Measurements from ENCODE around the gene NRXN3. TPM values are rescaled to one million over a fixed set of nuclear protein-coding genes. Genes with fewer than 3 reads are reported as not detected.

NRXN3 gene
- total RNA-seq, 1 donor from 2014 or later, result 20.3 TPM

DNA sequence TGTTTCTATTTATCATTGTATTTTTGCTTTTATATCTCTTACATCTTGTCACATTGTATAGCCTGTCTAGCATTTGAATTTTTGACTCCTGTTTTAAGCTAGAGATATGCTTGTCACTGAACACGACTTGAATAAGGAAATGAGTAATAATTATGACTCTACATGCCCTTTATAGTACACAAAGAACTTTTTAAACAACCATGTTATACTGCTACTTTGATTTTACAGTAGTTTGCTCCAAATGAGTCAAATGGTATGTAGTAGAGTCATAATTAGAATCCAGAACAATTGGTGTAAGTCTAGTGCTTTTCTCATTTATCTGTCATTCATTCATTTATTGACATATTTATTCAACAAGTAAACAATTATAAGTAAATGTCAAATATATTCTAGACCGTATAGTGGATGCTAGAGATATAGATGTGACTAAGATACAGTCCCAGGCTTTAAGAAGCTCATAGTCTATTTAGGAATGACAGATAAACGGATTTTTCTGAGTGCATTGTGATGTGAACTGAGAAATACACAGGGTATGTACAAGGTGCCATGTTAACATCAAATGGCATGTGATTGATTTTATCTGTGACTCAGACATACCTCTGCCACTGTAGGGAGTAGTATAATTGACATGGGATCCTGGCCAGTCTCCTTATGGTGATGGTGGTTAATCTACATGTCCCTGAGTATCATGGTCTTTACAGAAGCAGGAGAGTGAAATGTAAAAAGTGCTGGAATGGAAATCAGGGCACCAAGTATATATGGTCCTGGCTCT, 1241.4 kb downstream of the NRXN3 start:
- DNase-seq (ENCODE audit: low spot score), result no peak

DNA sequence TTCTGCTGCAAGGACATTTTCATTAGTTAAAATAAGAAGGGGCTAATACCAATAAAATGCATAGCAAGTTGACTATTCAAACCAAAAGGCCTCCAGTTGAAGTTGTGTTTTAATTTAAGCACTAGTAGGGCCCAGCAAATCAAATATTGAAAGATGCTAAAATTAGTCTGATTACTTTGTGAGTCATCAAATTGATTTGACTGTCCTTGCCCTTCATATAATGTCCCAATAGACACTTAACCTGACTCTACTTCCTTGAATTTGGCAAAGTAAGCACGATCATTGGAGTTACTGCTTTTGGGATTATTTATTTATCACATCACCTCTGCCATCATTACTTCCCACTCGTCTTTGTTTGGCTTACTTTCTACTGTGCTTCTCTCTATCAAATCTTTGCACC, 1242.6 kb downstream of the NRXN3 start:
- DNase-seq (ENCODE audit: low spot score), result no peak

DNA sequence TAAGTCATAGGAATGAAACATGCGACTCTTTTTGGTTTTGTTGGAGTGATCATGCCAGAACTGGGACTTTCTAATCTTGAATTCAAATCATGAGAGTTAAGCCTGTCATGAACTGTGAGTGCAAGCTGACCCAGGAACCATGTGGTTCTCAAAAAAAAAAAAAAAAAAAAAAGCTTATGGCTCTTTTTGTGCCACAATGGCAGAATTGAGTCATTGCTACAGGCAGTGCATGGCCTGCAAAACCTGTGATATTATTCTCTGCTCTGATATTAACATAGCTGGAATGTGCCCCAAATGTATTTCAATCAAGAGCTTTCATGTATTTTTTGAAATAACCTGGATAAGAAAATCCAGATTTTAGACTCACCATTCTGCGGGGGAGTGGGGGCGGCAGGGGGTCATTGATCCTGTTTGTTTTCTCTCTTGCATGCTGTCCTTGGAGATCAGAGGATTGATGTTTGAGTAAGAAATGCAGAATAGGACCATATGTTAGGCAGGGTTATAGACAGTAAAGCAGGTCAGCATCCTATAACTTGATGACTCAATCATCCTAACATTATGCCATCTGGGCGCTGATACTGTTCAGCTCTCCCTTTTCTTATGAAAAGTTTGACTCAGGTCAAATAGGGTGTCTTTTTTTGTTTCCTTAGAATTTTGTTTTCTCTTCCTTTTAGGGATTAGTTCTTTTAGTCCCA, 1243.7 kb downstream of the NRXN3 start:
- DNase-seq (ENCODE audit: low spot score), result no peak

DNA sequence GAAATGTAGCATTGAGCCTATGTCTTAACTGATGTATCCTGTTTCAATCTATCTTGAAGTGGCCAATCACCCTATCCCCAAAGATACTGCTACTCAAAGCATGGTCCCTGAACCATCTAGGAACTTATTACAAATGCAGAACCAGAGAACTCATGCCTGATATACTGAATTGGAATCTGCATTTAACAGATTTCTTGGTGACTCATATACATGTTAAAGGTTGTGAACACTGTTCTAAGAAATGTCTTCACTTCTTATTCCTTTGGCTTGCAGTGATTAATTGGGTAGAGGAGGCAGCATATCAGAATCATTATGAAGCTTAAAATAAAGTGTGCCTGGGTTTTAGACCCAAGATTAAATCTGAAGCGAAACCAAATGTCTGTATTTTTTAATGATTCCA, 1245.6 kb downstream of the NRXN3 start:
- no peak for DNase-seq (ENCODE audit: low spot score)

DNA sequence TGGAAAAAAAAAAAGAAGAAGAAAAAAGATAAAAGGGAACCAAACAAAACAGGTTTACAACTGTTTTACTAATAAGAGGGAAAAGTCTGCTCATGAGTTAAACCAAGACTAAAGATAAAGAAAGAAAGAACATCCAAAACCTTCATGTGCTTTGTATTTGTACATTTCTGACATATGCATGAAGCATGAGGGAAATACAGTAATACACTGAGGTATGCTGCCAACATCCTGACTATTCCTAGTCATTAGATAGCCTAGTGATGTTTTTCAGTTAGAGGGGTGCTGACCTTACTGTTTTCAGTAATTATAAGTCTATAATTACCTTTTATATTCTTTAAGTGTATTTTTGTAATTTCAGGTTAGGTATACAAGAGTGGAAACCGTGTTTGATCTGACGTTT, 1247.8 kb downstream of the NRXN3 start:
- DNase-seq (ENCODE audit: low spot score), result no peak

DNA sequence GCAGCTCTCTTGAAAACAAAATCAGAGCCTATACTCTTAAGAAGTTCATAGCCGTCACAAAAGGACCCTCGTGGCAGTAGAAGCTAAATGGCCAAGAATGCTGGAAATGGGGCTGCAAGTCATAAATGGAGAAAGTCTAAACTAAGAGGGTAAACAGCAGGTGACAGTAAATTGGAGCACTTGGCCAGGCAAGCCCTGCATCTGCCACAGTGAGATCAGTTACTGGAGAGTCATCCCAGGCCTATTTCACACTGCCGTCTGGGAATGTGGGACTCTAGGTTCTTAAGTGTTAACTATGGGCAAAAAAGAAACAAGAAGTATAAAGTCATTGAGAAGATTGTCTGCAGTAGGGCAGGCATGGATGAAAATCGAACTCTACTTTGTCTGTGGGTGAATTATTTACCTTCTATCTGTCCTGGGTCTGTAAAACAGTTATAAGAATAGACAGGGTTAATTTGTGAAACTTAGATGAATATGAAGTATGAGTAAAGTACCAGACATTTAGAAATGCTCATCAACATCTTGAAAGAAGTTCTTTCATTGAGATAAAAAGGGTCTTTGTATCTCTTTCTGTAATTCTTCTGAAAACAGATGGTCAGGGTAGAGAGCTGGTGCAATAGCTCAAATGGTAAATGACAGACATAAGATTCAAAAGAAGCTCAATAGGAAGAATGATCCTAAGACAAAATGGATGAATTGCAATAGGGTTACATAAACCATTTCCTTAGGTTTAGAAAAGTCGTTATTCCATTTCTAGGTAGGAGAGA, 1248.7 kb downstream of the NRXN3 start:
- no peak for DNase-seq (ENCODE audit: low spot score)

DNA sequence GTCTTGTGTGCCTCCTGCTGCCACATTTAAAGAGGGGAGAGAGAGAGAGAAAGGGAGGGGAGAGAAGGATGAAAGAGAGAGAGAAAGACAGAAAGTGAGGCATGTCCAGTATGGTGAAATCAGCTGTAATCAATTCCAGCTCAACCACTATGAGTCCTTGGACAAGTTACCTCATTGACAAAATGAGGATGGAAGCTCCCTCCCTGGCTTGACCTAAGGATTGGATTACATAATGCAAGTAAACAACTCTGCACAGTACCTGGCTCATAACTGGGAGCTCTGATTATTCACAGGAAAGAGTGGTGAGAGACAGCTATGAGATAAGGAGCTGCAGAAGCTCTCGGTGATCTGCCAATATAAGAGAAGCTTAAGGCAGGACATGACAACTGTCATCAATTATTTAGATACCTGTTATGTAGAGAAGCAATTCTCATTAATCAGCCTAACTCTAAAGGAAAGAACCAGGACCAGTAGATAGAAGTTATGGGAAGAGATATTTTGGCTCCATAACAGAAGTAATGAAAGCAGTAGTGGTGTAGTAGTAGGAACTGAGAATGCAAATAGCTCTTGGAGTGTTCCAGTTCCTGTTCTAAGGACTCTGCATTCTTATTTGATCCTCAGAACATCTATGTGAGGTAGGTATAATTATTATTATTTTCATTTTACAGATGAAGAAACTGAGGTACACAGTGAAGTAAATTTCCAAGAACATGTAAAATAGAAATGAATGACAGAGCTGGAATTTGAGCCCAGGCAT, 1249.6 kb downstream of the NRXN3 start:
- peak; percentile 59 for DNase-seq (ENCODE audit: low spot score)

DNA sequence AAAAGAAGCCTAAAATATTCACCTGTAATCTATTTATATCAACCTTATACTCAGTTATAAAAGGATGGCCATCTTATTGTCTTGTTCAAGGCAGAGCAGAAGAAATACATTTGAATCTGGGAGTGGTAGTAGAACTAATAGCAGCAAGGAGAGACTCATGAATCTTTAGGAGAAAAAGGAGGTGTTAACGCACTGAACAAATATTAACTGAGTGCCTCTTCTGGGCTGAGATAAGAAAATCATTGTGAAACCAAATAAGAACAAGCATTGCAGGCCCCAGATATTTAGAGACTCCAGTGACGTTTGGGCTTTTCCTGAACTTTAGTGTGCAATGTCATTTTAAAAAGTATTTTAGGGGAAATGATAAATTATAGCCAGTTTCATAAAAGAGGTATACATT, 1250.6 kb downstream of the NRXN3 start:
- no peak for DNase-seq (ENCODE audit: low spot score)

DNA sequence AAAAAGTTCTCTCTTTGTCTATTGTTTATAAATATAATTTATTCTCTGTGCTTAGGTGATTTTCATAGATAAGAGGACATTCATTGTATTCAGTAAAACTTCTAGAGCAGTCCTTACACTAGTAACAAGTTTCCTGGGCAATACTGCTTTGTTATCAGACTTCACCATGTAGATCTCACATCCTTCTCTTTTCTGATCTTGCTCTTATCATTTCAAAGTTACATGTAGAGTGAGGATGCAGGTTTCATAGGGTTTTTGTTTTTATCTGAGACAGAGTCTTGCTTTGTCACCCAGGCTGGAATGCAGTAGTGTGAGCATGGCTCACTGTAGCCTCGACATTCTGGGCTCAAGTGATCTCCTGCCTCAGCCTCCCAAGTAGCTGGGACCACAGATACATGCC, 1251.6 kb downstream of the NRXN3 start:
- no peak for DNase-seq (ENCODE audit: low spot score)

DNA sequence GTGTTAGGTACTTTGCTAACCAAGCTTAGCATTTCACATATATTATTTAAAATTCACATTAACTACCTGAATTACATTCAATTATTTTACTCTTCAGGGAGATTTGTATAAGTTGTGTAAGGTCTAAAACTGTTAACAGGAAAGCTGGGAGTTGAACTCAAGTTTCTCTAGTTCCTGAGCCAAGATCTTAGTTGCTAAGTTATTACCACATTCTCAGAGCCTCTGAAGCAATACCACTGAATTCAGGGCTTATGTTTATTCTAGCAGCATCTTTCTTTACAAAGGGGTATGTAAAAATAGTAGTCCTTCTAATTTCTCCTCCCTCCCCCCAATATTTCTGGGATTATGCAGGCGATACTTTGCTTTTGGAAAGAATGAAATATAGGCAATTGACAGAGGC, 1254.3 kb downstream of the NRXN3 start:
- no peak for DNase-seq (ENCODE audit: low spot score)

DNA sequence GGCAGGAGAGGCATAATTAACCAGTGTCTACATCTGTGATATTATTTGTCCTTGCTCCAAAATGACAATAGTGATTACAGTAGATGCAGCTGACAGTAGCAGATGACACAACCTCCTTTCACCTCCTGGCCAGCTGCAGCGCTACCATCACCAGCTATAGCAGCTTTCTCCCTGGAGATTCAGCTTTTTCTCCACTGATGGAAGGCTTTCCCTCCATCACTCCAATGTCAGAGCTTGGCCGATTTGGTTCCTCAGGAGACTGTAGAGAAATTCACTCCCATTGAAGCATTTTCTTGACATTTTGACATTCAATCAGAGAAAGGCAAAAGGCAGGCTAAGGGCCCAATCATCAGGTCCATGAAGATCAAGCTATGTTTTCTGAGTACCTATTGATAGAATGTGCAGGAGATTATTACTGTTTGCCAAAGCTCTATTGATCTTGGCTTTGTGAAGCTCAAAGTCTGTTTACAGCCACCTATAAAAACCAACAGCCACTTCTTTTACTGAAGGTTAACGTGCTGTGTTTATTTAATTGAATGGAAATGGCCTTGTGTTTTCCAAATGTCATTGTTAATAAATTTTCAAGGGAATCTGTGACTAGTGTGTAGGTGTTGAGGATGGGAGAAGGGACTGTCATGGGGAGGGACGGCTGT, 1256.1 kb downstream of the NRXN3 start:
- DNase-seq (ENCODE audit: low spot score), result no peak

DNA sequence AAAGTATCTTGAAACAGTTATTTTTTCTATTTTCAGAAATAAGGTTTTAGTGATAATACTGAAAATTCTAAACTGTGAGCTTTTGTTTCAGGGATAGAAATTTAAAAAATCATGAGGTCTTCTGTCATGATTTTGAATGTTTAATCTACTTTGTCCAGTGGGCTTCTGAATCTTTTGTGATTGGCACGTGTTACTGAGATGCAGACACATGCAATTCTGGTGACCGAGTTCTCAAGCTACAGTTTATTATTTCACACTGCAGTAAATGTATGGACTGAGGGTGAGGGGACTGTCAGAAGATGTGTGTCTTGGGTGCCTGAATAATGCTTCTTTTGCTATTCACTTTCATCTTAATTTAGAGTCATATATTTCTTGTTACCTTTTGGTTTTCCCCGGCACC, 1262.5 kb downstream of the NRXN3 start:
- DNase-seq (ENCODE audit: low spot score), result no peak

DNA sequence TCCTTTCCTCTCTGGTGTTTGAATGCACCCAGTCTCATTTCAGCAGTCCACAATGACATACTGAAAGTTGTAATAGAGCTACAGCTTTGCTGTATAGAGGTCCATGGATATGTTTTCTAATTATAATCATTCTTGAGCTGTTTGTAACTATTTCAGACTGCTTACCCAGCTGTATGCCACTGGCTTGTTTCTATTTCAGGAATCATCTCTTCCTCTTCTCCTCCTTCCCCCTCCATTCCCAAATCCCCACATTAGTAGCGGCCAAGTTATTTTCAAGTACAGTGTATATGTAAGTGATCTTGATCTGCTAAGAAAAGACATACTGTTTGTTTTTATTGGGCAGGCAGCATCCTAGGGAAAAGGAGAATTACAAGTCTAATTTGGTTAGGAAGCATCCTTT, 1266.2 kb downstream of the NRXN3 start:
- no peak for DNase-seq (ENCODE audit: low spot score)

DNA sequence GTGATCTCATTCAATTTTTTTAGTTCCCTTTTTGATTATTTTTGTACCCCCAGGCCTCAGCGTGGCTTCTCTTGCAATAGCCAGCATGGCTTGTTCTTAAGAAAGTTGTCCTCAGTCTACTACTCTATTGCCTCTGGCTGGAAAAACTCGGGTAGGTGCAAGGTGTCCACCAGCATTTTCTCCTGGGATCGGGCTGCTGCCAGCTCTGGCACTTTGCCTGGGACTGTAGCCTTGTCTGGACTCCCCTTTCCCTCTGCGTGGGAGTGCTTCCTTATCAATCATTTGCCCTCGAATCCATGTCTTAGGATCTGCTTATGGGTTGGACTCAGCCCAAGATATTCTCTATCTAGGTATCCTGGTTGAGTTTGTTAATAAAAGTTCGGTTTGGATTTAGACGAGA, 1267.8 kb downstream of the NRXN3 start:
- no peak for DNase-seq (ENCODE audit: low spot score)

DNA sequence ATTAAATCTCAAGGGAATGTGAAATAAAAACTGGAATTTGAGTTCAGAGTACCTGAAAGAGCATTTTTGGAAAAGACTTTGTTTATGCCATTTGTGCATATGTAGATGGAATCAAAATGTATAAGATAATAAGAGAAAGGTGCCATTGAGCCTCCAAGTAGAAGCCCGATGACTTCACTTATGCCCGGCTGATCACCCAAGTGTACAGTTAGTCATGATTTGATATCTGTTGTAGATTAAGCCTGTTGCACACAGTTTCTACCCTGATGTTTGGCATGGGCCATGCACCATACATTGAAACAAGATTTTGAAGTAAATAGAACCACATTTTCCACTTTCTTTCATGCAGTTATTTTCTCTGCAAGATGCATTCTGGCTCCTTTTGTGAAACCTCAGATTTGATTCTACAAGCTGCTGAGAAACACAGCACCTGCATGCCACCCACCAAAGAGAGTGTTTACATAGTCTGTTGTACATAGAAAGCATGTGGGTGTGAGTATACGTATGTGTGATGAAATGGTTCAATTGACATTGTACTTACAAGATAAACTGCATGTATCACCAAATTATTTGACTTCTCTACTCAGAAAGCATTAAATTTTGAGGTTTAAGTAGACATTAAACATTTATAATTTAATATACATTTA, 1268.6 kb downstream of the NRXN3 start:
- no peak for DNase-seq (ENCODE audit: low spot score)

DNA sequence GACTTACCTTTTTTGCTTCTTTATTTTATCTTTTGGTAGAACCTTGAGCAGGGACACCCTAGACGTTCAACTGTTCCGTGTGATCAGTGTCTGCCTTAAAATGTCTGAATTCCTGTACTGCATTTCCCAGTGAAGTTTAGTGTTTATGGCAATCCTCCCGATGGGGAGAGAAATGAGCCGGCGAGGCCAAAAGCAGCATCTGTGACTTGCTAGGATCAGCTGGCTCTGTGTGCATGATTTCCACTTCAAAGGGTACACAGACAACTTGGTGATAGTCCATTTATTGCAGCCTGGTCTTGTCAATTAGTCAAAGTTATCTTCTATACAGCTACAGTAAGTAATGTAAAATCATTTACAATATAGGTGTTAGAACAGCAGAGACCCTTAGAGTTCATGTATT, 1272.6 kb downstream of the NRXN3 start:
- DNase-seq (ENCODE audit: low spot score), result no peak

DNA sequence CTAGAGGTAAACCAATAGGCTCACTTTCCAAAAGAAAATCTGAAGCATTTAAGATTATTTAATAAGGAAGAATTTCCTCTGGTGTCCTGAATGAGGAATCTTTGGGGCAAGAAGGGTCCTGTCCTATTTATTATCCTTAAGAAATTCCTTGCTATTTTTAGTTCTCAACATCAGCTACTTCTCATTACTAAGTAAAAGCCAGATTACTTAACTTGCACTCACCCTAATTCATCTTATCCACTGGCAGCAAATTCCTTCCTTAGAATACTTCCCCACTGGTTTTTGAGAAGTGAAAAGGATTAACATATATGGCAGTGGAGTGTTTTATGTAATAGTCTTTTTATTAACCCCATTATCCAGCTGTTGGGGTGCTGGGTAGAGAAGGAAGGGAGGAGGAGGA, 1273.4 kb downstream of the NRXN3 start:
- DNase-seq (ENCODE audit: low spot score), result no peak

DNA sequence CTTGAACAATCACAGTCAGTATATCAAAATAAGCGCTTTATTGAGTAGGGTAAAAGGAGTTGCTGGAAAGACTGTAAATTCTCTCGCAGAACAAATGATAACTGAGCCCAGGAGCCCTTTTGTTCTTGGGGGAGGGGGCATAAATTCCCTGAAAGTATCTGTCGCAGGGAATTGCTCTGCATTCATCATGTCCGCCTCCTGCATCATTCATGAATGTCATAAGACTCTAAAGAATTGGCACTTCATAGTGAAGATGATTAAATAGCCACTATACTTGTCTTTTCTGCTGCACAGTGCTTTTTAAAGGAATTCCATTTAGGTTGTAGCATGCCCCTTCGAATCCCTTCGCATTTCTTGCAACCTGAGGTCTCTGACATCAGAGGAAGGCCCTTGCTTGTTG, 1278.8 kb downstream of the NRXN3 start:
- no peak for DNase-seq (ENCODE audit: low spot score)

DNA sequence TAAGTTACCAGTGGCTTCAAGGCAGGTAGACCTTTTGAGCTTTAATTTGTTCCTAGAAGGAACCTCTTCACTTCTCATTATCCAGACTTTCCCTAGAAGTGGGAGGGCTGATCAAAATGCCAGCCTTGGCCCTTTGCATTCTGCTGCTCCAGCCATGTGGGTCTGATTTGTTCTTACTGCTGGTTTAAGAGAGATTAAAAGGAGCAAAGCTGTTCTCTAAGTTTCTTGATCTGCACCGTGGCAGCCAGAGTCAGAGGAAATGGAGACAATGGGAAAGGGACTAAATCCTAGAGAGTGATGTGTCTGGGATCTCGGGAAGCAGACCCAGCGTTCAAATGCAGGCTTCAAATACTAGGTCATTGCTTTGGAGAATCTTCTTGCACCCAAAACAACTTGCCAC, 1281.4 kb downstream of the NRXN3 start:
- no peak for DNase-seq (ENCODE audit: low spot score)

DNA sequence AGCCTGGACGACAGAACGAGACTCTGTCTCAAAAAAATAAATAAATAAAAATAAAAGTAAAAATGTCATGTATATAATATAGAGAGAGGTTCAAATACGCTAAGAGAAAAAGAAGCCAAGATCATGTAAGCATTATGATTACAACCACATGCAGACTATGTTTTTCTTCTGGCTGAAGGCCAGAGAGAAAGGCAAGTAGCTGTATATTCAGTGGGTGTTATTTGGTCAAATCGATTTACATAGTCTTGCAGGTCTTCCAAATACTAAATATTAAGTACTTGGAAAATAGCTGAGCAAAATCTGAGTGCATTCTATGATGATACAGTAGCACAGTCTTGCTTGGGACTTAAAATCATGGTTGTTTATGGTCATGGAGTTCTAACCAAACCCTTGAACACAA, 1283.1 kb downstream of the NRXN3 start:
- DNase-seq (ENCODE audit: low spot score), result no peak

DNA sequence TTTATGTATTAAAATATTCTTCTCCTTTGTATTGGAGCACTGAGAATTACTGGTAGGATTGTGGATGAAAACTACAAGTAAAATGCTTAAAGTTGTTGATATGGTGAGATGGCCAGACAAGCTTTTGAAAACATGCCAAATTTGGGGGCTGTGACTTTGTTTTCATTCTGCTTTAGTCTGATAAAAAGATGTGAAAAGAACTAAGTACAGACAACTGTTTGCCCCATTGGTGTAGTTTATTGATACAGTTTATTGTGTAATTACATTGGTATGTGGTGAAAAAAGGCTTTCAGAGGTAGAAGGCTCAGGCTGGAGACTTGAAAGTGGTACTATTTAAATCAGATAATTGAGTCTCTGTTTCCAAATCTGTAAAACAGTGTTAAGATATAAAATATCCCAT, 1294.3 kb downstream of the NRXN3 start:
- DNase-seq (ENCODE audit: low spot score), result no peak
